22Rv1 (cell line): ENCODE results near the gene SERPINE1.

ENCODE experiments used
- ZFX ChIP-seq: fragments of 450-650 bp; IDR thresholded peaks from 2 replicates; pipeline ENCODE4 v1.6.1; 2017; ENCODE audit warnings: antibody characterized with exemption, borderline replicate concordance
- TF ChIP-seq, protein P1 (sequence below): fragments of 450-650 bp; IDR thresholded peaks from 2 replicates; pipeline ENCODE4 v1.5.1; 2017; ENCODE audit warnings: mild to moderate bottlenecking

DNA sequence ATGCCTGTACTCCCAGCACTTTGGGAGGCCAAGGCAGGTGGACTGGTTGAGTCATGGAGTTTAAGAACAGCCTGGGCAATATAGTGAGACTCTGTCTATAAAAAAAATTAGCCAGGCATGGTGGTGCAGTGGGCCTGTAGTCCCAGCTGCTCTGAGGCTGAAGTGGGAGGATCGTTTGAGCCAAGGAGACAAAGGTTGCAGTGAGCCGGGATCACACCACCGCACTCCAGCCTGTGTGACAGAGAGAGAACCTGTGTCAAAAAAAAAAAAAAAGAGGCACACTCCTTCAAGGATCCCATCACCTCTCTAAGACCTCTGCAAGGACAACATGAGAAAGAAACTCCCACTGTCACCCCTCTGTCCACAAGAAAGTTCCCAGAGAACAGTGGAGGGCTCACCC is 48.8 kb downstream of the SERPINE1 start:
- TF ChIP-seq, protein P1, sequence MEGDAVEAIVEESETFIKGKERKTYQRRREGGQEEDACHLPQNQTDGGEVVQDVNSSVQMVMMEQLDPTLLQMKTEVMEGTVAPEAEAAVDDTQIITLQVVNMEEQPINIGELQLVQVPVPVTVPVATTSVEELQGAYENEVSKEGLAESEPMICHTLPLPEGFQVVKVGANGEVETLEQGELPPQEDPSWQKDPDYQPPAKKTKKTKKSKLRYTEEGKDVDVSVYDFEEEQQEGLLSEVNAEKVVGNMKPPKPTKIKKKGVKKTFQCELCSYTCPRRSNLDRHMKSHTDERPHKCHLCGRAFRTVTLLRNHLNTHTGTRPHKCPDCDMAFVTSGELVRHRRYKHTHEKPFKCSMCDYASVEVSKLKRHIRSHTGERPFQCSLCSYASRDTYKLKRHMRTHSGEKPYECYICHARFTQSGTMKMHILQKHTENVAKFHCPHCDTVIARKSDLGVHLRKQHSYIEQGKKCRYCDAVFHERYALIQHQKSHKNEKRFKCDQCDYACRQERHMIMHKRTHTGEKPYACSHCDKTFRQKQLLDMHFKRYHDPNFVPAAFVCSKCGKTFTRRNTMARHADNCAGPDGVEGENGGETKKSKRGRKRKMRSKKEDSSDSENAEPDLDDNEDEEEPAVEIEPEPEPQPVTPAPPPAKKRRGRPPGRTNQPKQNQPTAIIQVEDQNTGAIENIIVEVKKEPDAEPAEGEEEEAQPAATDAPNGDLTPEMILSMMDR = no peak
- TF ChIP-seq ZFX = no peak
